Lung microvascular endothelial cell (primary cell): Measurements from ENCODE around the gene CISTR. TPM values are rescaled to one million over a fixed set of nuclear protein-coding genes. Genes with fewer than 3 reads are reported as not detected.
"Not testable (repeated sequence)": the region's sequence is repeated elsewhere in the genome, so short reads cannot be mapped to it uniquely, and the experiment has no call there.

ENCODE experiments used
- DNase-seq, 2 donors: peaks; one replicate each; pipeline versions ENCODE4 v3.0.0 to v3.0.0-alpha.2; 2010; ENCODE audit warnings: low read depth in 2 of 2
- total RNA-seq: library from RNA; depleted of rRNA; stranded (reverse); fragments of >200 nt; gene quantifications from 2 replicates; pipeline ENCODE4 v1.2.1, GENCODE V29; 2014

Gene CISTR
- not detected in 2 replicates for total RNA-seq

GRCh38 chr12:53751336-53752191 is at the start of gene CISTR:
Gene CISTR, minus strand, starts transcription at chr12:53751979.
- no peak for DNase-seq

GRCh38 chr12:53798575-53798974 is 46.8 kb upstream of the CISTR start:
- DNase-seq: no peak

GRCh38 chr12:53795927-53796326 is 44.1 kb upstream of the CISTR start:
- no peak for DNase-seq

GRCh38 chr12:53793221-53793620 is 41.4 kb upstream of the CISTR start:
- no peak for DNase-seq

- DNase-seq: peak; percentile 17 to 18
Observed at GRCh38 chr12:53791735-53792326, 40.1 kb upstream of the CISTR start.

- DNase-seq: no peak
Observed at GRCh38 chr12:53789570-53789969, 37.8 kb upstream of the CISTR start.

- DNase-seq: no peak
Observed at GRCh38 chr12:53788892-53789291, 37.1 kb upstream of the CISTR start.

GRCh38 chr12:53786411-53786810 is 34.6 kb upstream of the CISTR start:
- DNase-seq: no peak

GRCh38 chr12:53785161-53785560 is 33.4 kb upstream of the CISTR start:
- no peak for DNase-seq

GRCh38 chr12:53782093-53782703 is 30.4 kb upstream of the CISTR start:
- no peak for DNase-seq

- no peak for DNase-seq
Observed at GRCh38 chr12:53781228-53781801, 29.5 kb upstream of the CISTR start.

- no peak for DNase-seq
Observed at GRCh38 chr12:53780323-53780722, 28.5 kb upstream of the CISTR start.

GRCh38 chr12:53779679-53780078 is 27.9 kb upstream of the CISTR start:
- not testable (repeated sequence) for DNase-seq

GRCh38 chr12:53777936-53778644 is 26.3 kb upstream of the CISTR start:
- no peak for DNase-seq

GRCh38 chr12:53777412-53777811 is 25.6 kb upstream of the CISTR start:
- DNase-seq: no peak

- DNase-seq: no peak
Observed at GRCh38 chr12:53776872-53777271, 25.1 kb upstream of the CISTR start.

- no peak for DNase-seq
Observed at GRCh38 chr12:53775478-53776145, 23.8 kb upstream of the CISTR start.

GRCh38 chr12:53770281-53770680 is 18.5 kb upstream of the CISTR start:
- DNase-seq: peak in 1 of 2 donors; percentile 68

- no peak for DNase-seq
Observed at GRCh38 chr12:53768976-53769375, 17.2 kb upstream of the CISTR start.

- DNase-seq: no peak
Observed at GRCh38 chr12:53766881-53767280, 15.1 kb upstream of the CISTR start.

- no peak for DNase-seq
Observed at GRCh38 chr12:53765891-53766290, 14.1 kb upstream of the CISTR start.
